Caco-2 (cell line): ENCODE data around the gene PRKAR2B. TPM values are rescaled to one million over a fixed set of nuclear protein-coding genes. Genes with fewer than 3 reads are reported as not detected.

Source experiments
- BruUV-seq: library from RNA; stranded (reverse); fragments of 400-500 nt; replicated peaks from 2 replicates; lab custom pipeline; 2021; lab: Mats Ljungman, UMichigan
- CTCF ChIA-PET: fragments of 300-600 bp; sonication (Branson Sonifier 250); formaldehyde crosslinking; loops from one replicate; lab custom pipeline; 2022; ENCODE audit warnings: antibody characterized with exemption; lab: Charles Lee
- POLR2A ChIA-PET: fragments of 300-600 bp; sonication (Branson Sonifier 250); formaldehyde crosslinking; loops from one replicate; lab custom pipeline; 2022; ENCODE audit warnings: antibody characterized with exemption; lab: Charles Lee
- DNase-seq, 2 experiments: peaks; one replicate each; pipeline versions ENCODE4 v3.0.0 to v3.0.0-alpha.2; 2020 to 2022
- H3K27me3 ChIP-seq: replicated peaks from 2 replicates; pipeline ENCODE4 v1.6.0; 2011; ENCODE audit warnings: low read length; ENCODE audit not compliant: control insufficient read depth, insufficient read depth
- H3K36me3 ChIP-seq: 2 replicates; pipeline ENCODE4 v1.5.1; 2011; ENCODE audit warnings: low read length; ENCODE audit not compliant: control insufficient read depth, insufficient read depth
- H3K4me1 ChIP-seq: fragments of 250-450 bp; sonication (Bioruptor Pico); 2 replicates; pipeline ENCODE4 v1.5.1; 2020; ENCODE audit warnings: mild to moderate bottlenecking
- H3K4me3 ChIP-seq: 2 replicates; pipeline ENCODE4 v1.5.1; 2011; ENCODE audit warnings: low read depth, mild to moderate bottlenecking, control low read depth, low read length
- H3K9me3 ChIP-seq: fragments of 250-450 bp; sonication (Bioruptor Pico); 2 replicates; pipeline ENCODE4 v1.5.1; 2020; ENCODE audit warnings: mild to moderate bottlenecking, moderate library complexity
- H3K27ac Mint-ChIP-seq: one replicate; pipeline ENCODE4 v1.8.0; 2022; ENCODE audit warnings: mixed read lengths; ENCODE audit not compliant: unreplicated experiment
- H3K27me3 Mint-ChIP-seq: one replicate; pipeline ENCODE4 v1.8.0; 2022; ENCODE audit warnings: mixed read lengths; ENCODE audit not compliant: insufficient read depth, unreplicated experiment
- H3K36me3 Mint-ChIP-seq: one replicate; pipeline ENCODE4 v1.8.0; 2022; ENCODE audit warnings: mild to moderate bottlenecking, mixed read lengths; ENCODE audit not compliant: insufficient read depth, unreplicated experiment
- H3K4me1 Mint-ChIP-seq: one replicate; pipeline ENCODE4 v1.8.0; 2022; ENCODE audit warnings: low read depth, mixed read lengths; ENCODE audit not compliant: unreplicated experiment
- H3K4me3 Mint-ChIP-seq: one replicate; pipeline ENCODE4 v1.8.0; 2022; ENCODE audit warnings: mild to moderate bottlenecking, moderate library complexity, mixed read lengths; ENCODE audit not compliant: unreplicated experiment
- H3K9me3 Mint-ChIP-seq: one replicate; pipeline ENCODE4 v1.8.0; 2022; ENCODE audit warnings: mixed read lengths; ENCODE audit not compliant: unreplicated experiment
- CTCF ChIP-seq, 2 experiments: fragments of 200-600 bp in 1 of 2; IDR thresholded peaks; 1 replicate in 1 of 2; 2 replicates in 1 of 2; pipeline versions ENCODE4 v1.5.1 to v1.8.0; 2011 to 2022; ENCODE audit warnings: antibody characterized with exemption in 1 of 2, control low read depth in 1 of 2, inconsistent platforms in 1 of 2, low read depth in 1 of 2, low read length in 1 of 2, mild to moderate bottlenecking in 1 of 2, moderate library complexity in 1 of 2; ENCODE audit not compliant: insufficient read depth in 1 of 2, severe bottlenecking in 1 of 2, unreplicated experiment in 1 of 2
- intact Hi-C: fragments of 100-400 bp; cut with micrococcal nuclease; formaldehyde crosslinking; loops from one replicate; pipeline ENCODE4 v1.10.0; 2022; ENCODE audit not compliant: unreplicated experiment
- total RNA-seq: library from RNA; stranded (reverse); gene quantifications from 2 replicates; pipeline ENCODE4 v1.2.3, GENCODE V29; 2022

PRKAR2B gene
- total RNA-seq, 1 experiment from 2014 or later = 0.07 TPM

GRCh38 chr7:107085180-107085579 is 40.7 kb downstream of the PRKAR2B start:
- H3K4me1 Mint-ChIP-seq = no peaks in the 10 kb centered on the region
- DNase-seq = no peak
- Histone ChIP-seq H3K36me3 (no peaks in the 10 kb centered on the region), H3K4me1 (no peaks in the 10 kb centered on the region), H3K4me3 (no peak overlapping the region), H3K27me3 (no peaks in the 10 kb centered on the region; the same call in 1 of the 2 replicates), H3K9me3 (no peaks in the 10 kb centered on the region)
- peaks cover 16% of the 10 kb centered on the region for H3K27me3 Mint-ChIP-seq
- no peaks in the 10 kb centered on the region for H3K9me3 Mint-ChIP-seq
- no TSS peak for BruUV-seq
- H3K4me3 Mint-ChIP-seq = no peak overlapping the region
- ChIA-PET POLR2A (no interaction called here), CTCF (no interaction called here)
- H3K36me3 Mint-ChIP-seq = no peaks in the 10 kb centered on the region
- no peak overlapping the region for H3K27ac Mint-ChIP-seq
- intact Hi-C loops = no loop called here
- no peak for TF ChIP-seq CTCF (IDR thresholded peaks at IDR 0.05; ENCODE audit: insufficient read depth in 1 of 2, low read depth in 1 of 2, low read length in 1 of 2, severe bottlenecking in 1 of 2, unreplicated experiment in 1 of 2)

- no TSS peak for BruUV-seq
- H3K27ac Mint-ChIP-seq = no peak overlapping the region
Measured at GRCh38 chr7:107089627-107090026, 45.1 kb downstream of the PRKAR2B start.

DNA sequence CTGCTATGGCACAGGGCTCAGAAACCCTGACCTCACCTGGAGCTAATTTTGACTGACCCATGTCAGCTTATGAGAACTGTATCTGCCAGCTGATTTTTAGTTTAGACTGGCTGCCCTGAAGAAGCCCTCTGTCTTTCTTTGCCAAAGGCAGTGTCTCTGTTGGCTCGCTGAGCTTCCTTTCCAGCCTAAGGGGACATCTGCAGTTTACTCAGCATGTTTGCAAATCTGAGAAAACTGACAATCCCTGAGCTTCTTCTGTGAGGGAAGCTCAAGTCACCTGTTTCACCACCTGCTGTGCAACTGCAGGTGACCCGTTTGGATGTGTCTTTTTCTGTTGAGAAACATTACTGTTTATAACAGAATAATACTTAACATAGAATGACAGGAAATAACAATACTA is 46.0 kb downstream of the PRKAR2B start:
- H3K4me3 ChIP-seq = no peak overlapping the region
- no peaks in the 10 kb centered on the region for H3K9me3 ChIP-seq
- no peaks in the 10 kb centered on the region for H3K4me1 Mint-ChIP-seq
- H3K27ac Mint-ChIP-seq = no peak overlapping the region
- ChIA-PET POLR2A (no interaction called here), CTCF (no interaction called here)
- DNase-seq = no peak
- H3K9me3 Mint-ChIP-seq = no peaks in the 10 kb centered on the region
- H3K4me1 ChIP-seq = no peaks in the 10 kb centered on the region
- H3K27me3 Mint-ChIP-seq = peaks cover 7% of the 10 kb centered on the region
- no peaks in the 10 kb centered on the region; the same call in 1 of the 2 replicates for H3K27me3 ChIP-seq
- no peak for TF ChIP-seq CTCF (IDR thresholded peaks at IDR 0.05; ENCODE audit: insufficient read depth in 1 of 2, low read depth in 1 of 2, low read length in 1 of 2, severe bottlenecking in 1 of 2, unreplicated experiment in 1 of 2)
- no TSS peak for BruUV-seq
- intact Hi-C loops = no loop called here
- H3K4me3 Mint-ChIP-seq = no peak overlapping the region
- H3K36me3 ChIP-seq = no peaks in the 10 kb centered on the region
- no peaks in the 10 kb centered on the region for H3K36me3 Mint-ChIP-seq

More at GRCh38 chr7:107089627-107090026, 45.1 kb downstream of the PRKAR2B start:
- Histone ChIP-seq H3K9me3 (no peaks in the 10 kb centered on the region), H3K27me3 (no peaks in the 10 kb centered on the region; the same call in 1 of the 2 replicates), H3K4me3 (no peak overlapping the region), H3K4me1 (no peaks in the 10 kb centered on the region), H3K36me3 (no peaks in the 10 kb centered on the region)
- no peaks in the 10 kb centered on the region for H3K4me1 Mint-ChIP-seq
- H3K36me3 Mint-ChIP-seq = no peaks in the 10 kb centered on the region
- no peak for TF ChIP-seq CTCF (IDR thresholded peaks at IDR 0.05; ENCODE audit: insufficient read depth in 1 of 2, low read depth in 1 of 2, low read length in 1 of 2, severe bottlenecking in 1 of 2, unreplicated experiment in 1 of 2)
- no peaks in the 10 kb centered on the region for H3K9me3 Mint-ChIP-seq
- intact Hi-C loops = no loop called here
- H3K4me3 Mint-ChIP-seq = no peak overlapping the region
- no peak for DNase-seq
- POLR2A ChIA-PET = no interaction called here
- H3K27me3 Mint-ChIP-seq = peaks cover 11% of the 10 kb centered on the region
- CTCF ChIA-PET = no interaction called here
